Keratinocyte (primary cell): Measurements from ENCODE around the gene NDUFAB1.

Experiments used
- CTCF ChIP-seq, 3 experiments: IDR thresholded peaks in 1 of 3; conservative IDR thresholded peaks in 1 of 3; optimal IDR thresholded peaks in 1 of 3; 2 replicates in 2 of 3; 3 replicates in 1 of 3; pipeline versions ENCODE3 to v1.5.1; 2011; ENCODE audit warnings: low read length in 3 of 3, mild to moderate bottlenecking in 3 of 3, moderate library complexity in 2 of 3, control low read depth in 1 of 3, inconsistent platforms in 1 of 3; ENCODE audit not compliant: insufficient read depth in 2 of 3; ENCODE audit errors: extremely low read depth in 1 of 3
- EZH2 ChIP-seq: IDR thresholded peaks from one replicate; pipeline ENCODE4 v1.6.1; 2012; ENCODE audit warnings: inconsistent platforms, mild to moderate bottlenecking, low read length, moderate library complexity

- no peak for TF ChIP-seq EZH2
- TF ChIP-seq CTCF (optimal IDR thresholded peaks at IDR 0.05 in 1 of 3, IDR thresholded peaks at IDR 0.05 in 1 of 3, conservative IDR thresholded peaks at IDR 0.05 in 1 of 3; ENCODE audit: extremely low read depth in 1 of 3, insufficient read depth in 2 of 3, low read length in 3 of 3) = no peak
Observed at GRCh38 chr16:23611936-23612335, 15.8 kb upstream of the NDUFAB1 start.
